ENCODE measurements around the gene LRGUK.

GRCh38 chr7:134287916-134288659, 160.9 kb downstream of the LRGUK start:
- TF ChIP-seq CTCF (conservative IDR thresholded peaks at IDR 0.05; ENCODE audit: low read depth, low read length) (no peak), EZH2 (IDR thresholded peaks at IDR 0.05; ENCODE audit: low read length, unreplicated experiment) (no peak), EZH2phosphoT487 (IDR thresholded peaks at IDR 0.05; ENCODE audit: borderline replicate concordance, low read length) (no peak)
